ENCODE data around the gene TECPR1.

The TECPR1 gene

DNA sequence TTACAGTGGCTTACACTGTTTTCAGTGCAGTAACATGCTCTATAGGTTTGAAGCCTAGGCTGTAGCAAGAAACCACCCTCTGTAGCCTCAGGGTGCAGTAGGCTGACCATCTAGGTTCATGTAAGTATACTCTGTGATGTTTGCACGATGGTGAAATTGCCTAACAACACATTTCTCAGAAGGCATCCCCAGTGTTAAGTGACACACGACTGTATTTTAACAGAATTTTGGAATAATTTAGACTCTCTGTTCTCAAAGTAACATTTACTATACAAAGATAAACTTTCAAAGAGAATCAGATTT, 85.4 kb downstream of the TECPR1 start:
- no peak for TF ChIP-seq TCF12 (IDR thresholded peaks at IDR 0.05; ENCODE audit: low read depth)
- TF ChIP-seq TAF1 (IDR thresholded peaks at IDR 0.05; ENCODE audit: low read depth): no peak
- no peak for TF ChIP-seq ZBTB7A (IDR thresholded peaks at IDR 0.05; ENCODE audit: low read depth)
- no peak for TF ChIP-seq FOXM1 (IDR thresholded peaks at IDR 0.05; ENCODE audit: borderline replicate concordance, low read depth)
- no peak for TF ChIP-seq EP300 (IDR thresholded peaks at IDR 0.05; ENCODE audit: borderline replicate concordance)
- TF ChIP-seq, protein P1, sequence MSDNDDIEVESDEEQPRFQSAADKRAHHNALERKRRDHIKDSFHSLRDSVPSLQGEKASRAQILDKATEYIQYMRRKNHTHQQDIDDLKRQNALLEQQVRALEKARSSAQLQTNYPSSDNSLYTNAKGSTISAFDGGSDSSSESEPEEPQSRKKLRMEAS (IDR thresholded peaks at IDR 0.05): no peak
- TF ChIP-seq EGR1 (IDR thresholded peaks at IDR 0.05): no peak
- TF ChIP-seq CREB1 (IDR thresholded peaks at IDR 0.05; ENCODE audit: low read depth): no peak
- TF ChIP-seq TEAD4 (IDR thresholded peaks at IDR 0.05): no peak

GRCh38 chr7:98165827-98166667, 86.0 kb downstream of the TECPR1 start:
- TF ChIP-seq RAD21 (IDR thresholded peaks at IDR 0.05; ENCODE audit: low read depth) (peak; percentile 68), TEAD4 (IDR thresholded peaks at IDR 0.05) (no peak), FOXM1 (IDR thresholded peaks at IDR 0.05; ENCODE audit: borderline replicate concordance, low read depth) (no peak)

Measured in Ishikawa (cell line).